Ecto neural progenitor cell (in vitro differentiated cells): ENCODE data around the gene IMP4.

ENCODE experiments used
- DNase-seq: peaks from one replicate; pipeline ENCODE4 v3.0.0-alpha.2; 2018; ENCODE audit warnings: low spot score

The IMP4 gene

GRCh38 chr2:130377491-130377890, 34.8 kb downstream of the IMP4 start:
- DNase-seq = no peak

GRCh38 chr2:130378206-130378897, 35.7 kb downstream of the IMP4 start:
- DNase-seq = no peak

DNA sequence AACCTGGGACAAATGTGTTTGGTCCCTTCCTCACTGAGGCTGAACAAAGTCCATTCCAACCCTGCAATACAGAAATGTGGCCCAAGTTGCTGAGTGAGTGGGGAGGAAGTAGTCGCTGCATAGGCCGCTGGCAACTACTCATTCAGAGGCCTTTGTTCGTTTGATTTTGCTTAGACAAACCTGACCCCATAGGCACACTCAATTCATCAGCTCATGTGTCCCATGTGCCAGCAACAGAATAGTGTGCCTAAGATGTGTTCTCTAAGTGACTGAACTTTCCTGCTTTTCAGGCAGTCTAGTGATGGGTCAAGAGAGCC, 36.2 kb downstream of the IMP4 start:
- no peak for DNase-seq

DNA sequence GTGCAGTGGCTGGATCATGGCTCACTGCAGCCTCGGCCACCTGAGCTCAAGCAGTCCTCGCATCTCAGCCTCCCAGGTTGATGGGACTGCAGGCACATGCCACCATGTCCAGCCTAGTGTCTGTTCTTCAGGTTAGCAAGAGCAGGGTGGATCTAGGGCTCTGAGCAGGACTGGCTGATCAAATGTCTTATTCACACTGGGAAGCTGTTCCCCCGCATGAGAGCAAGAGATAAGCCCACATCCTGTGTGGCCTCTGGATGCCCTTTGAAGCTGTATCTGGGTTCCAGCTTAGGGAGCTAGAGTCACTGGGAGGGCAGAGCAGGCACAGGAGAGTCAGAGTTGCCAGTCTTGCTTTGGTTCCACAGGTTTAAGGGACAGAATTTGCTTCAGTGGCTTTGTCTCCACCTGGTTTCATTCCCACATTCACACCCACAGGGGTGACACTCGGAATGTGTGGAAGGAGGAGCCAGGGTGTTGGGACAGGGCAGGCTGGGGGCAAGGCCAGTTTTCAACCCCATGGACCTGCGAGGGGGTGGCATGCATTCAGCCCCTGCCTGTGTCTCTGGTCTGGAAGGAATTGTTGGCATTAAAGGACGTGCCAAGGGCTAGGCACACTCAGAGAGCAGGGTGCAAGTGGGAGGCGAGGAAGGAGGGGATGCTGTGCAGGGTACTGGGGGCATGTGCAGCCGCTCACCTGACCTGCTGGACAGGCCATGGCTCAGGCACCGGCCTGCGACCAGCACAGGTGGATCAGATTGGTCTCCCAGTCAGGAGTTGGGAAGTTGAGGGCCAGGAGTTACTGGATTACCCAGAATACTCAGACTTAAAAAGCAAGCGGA, 37.6 kb downstream of the IMP4 start:
- no peak for DNase-seq

DNA sequence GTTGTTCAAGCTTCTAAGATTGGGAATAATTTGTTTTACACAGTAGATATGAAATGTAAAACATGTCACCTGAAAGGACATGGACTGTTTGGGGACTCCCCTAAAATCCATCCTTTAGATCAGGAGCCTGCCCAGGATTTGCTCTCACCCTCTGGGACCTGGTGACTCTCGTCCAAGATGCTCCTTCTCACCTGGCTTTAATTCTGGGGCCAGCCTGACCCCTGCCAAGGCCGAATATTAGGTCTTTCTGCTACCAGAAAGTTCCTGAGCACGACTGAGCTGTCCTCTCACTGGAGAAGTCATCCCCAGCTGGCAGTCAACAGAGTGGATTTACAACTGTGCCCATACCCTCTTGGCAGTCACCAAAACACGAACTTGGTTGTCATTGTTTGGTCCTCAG, 38.4 kb downstream of the IMP4 start:
- DNase-seq = no peak

DNA sequence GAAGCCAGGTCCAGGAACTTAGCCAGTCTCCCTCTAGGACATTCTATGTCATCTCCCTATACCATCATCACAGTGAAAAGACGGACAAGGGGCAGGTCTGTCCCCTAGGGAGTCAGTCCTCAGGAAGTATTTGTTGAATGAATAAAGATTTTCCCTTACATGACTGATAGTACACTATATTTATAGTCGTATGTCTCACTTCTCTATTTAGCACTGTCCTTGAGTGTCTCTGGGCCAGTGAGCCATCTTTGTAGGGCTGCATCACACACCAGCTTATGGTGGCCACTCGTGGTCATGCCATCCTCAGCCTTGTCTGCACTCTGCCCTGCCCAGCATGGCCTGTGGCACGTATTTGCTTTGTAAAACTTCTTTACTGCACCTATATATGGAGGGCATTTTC, 38.9 kb downstream of the IMP4 start:
- DNase-seq = no peak

GRCh38 chr2:130382313-130382917, 39.7 kb downstream of the IMP4 start:
- no peak for DNase-seq

- no peak for DNase-seq
These were observed 43.0 kb downstream of the IMP4 start for GRCh38 chr2:130385709-130386108.

DNA sequence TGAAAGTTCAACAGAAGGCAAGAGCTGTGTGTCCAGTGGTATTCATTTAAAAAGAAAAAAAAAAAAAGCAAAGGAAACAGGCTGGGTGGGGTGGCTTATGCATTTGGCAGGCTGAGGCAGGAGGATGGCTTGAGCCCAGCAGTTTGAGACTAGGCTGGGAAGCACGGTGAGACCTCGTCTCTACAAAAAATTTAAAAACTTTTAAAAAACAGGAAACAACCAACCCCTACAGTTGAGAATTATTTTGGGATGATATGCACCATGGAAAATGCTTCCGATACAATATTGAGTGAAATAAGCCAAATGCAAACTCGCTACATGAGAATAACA, 44.3 kb downstream of the IMP4 start:
- DNase-seq = no peak

DNA sequence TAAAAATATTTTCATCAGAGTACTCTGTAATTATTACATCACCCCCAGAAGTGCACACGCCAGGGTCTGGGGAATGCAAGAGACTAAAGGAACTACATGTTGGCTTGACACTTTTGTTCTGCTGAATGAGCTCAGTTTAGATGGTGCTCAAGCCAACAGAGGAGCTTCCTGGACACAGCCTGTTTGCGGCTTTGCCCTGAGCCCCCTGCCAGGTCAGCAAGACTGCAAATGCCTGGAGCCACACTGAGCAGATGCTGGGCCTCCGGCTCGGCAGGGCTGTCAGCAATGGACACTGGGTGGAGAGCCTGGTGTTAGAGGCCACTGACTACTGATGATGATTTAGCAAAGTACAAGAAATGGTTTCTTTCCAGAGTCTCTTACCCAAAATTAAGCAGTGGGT, 45.1 kb downstream of the IMP4 start:
- DNase-seq = no peak

DNA sequence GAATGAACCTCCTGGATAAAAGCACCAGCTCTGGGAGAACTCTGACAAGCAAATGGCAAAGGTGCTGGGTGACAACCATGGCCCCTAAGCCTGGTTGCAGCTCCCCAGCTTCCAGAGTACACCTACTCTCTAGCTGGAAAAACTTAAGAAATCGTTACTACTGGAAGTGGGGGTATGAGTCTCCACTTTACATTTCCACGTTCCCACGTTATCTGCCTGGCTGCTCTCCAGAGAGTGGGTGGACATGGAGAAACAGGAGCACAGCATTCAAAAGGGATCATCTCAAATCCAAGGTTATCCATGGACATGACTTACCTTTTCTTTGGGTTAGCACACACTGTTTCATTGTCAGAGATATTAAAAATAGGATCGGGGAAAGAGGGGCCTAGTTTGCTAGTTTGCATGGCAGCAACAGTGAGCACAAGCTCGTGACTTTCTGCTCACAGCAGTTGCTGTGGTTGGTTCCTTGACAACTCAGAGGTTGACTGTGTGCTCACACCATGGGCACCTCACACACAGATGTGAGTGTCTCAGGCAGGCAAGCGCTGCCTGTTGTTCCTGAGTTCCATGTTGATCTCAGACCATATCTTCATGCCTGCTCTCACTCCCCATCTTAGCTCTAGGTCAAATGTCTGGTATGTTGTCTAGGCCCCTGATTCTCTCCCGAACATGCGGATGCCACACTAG, 45.7 kb downstream of the IMP4 start:
- DNase-seq = no peak

GRCh38 chr2:130389358-130389757, 46.7 kb downstream of the IMP4 start:
- no peak for DNase-seq

DNA sequence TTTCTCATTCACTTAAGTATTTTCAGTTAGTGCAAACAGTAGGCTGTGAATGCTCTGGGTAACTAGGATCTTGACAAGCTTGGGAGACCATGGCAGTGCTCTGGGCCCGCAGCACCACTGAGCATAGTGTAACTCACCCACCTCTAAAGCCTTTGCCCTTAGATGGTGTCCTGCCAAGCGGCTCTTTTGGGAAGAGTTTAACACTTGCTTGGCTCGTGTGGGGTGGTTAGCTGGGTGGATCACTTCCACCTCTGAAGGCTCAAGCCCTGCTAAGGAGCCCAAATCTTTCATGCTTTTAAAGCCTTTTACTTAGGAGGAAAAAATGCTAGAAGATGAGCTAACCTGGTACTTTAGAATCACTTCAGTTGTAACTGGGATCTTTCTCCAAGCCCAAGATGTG, 47.1 kb downstream of the IMP4 start:
- no peak for DNase-seq

GRCh38 chr2:130390460-130391057, 47.9 kb downstream of the IMP4 start:
- DNase-seq = no peak

- peak; percentile 80 for DNase-seq
These were observed 48.6 kb downstream of the IMP4 start for GRCh38 chr2:130391058-130391871.

DNA sequence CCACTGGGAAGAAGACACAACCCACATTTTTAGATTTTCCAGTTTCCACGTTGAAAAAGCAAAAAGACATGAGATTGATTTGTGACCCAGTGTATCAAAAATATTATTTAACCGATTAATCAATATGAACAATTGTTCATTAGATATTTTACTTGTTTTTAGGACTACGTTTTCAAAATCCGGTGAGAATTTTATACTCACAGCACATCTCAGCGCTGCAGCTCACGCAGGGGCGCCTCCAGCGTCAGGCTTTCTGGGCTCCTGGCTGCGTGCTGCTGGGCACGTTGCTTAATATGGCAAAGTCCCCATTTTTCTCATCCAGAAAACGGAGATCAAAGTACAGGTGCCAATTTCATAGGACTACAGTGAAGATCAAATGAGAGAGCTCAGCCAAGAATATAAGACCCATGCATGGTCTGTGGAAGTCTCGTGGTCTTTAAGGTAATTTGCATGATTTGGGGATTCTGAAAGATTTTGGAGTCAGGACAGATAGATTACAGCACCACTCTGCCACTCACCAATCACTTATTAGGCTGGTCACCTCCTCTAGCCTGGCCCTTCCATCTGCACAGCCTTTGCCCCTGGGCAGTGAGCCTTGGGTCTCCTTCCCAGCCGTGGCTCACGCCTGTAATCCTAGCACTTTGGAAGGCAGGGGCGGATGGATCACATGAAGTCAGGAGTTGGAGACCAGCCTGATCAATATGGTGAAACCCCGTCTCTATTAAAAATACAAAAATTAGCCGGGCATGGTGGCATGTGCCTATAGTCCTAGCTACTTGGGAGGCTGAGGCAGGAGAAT, 49.4 kb downstream of the IMP4 start:
- no peak for DNase-seq

GRCh38 chr2:130393318-130393910, 50.7 kb downstream of the IMP4 start:
- no peak for DNase-seq
